Measurements from ENCODE around the gene PRICKLE4. TPM values are rescaled to one million over a fixed set of nuclear protein-coding genes. Genes with fewer than 3 reads are reported as not detected.
A peak's percentile ranks its signal among the peaks of the same experiment; 100 is the strongest.

PRICKLE4 gene
- total RNA-seq, 1 donor from 2014 or later, result 3.3 TPM

GRCh38 chr6:41768545-41769308, 11.9 kb upstream of the PRICKLE4 start:
- DNase-seq (ENCODE audit: missing footprints), result no peak
- no peak for ATAC-seq
- intact Hi-C loops (cut with DNase I), result no loop called here

GRCh38 chr6:41769376-41769775, 11.2 kb upstream of the PRICKLE4 start:
- no peak for DNase-seq (ENCODE audit: missing footprints)
- ATAC-seq, result no peak
- intact Hi-C loops (cut with DNase I), result no loop called here

- ATAC-seq, result no peak
- intact Hi-C loops (cut with DNase I), result no loop called here
- no peak for DNase-seq (ENCODE audit: missing footprints)
These were observed 10.1 kb upstream of the PRICKLE4 start for GRCh38 chr6:41770381-41771057.

- ATAC-seq, result no peak
- DNase-seq (ENCODE audit: missing footprints), result no peak
- intact Hi-C loops (cut with DNase I), result no loop called here
These were observed 9.3 kb upstream of the PRICKLE4 start for GRCh38 chr6:41771058-41771983.

- no peak for ATAC-seq
- no peak for DNase-seq (ENCODE audit: missing footprints)
- intact Hi-C loops (cut with DNase I), result loop anchor here (5.0 kb wide), 3 partner anchors 78 to 408 kb away; no protein-coding TSS in a partner anchor
These were observed 5.7 kb upstream of the PRICKLE4 start for GRCh38 chr6:41774841-41775240.

GRCh38 chr6:41775293-41775882, 5.2 kb upstream of the PRICKLE4 start:
- intact Hi-C loops (cut with DNase I), result loop anchor here (5.0 kb wide), 3 partner anchors 78 to 408 kb away; no protein-coding TSS in a partner anchor
- no peak for DNase-seq (ENCODE audit: missing footprints)
- no peak for ATAC-seq

- DNase-seq (ENCODE audit: missing footprints), result no peak
- intact Hi-C loops (cut with DNase I), result loop anchor here (2.0 to 5.0 kb wide), 4 partner anchors 43 to 410 kb away; partner anchors contain the start of gene TFEB
- no peak for ATAC-seq
These were observed 2.9 kb upstream of the PRICKLE4 start for GRCh38 chr6:41777551-41778285.

- ATAC-seq, result no peak
- DNase-seq (ENCODE audit: missing footprints), result no peak
- intact Hi-C loops (cut with DNase I), result loop anchor here (2.0 to 5.0 kb wide), 4 partner anchors 44 to 412 kb away; partner anchors contain the start of gene TFEB
These were observed 1.7 kb upstream of the PRICKLE4 start for GRCh38 chr6:41778895-41779294.

GRCh38 chr6:41779336-41779735, 1.2 kb upstream of the PRICKLE4 start:
- ATAC-seq (no peak), DNase-seq (ENCODE audit: missing footprints) (no peak)
- intact Hi-C loops (cut with DNase I), result loop anchor here (2.0 to 5.0 kb wide), 4 partner anchors 45 to 412 kb away; partner anchors contain the start of gene TFEB

GRCh38 chr6:41779788-41780550, 613 bp upstream of the PRICKLE4 start, which contains the start of gene FRS3:
FRS3 (minus strand) TSS chr6:41779900; CDS start chr6:41776987, 2,913 bp downstream.
- DNase-seq (ENCODE audit: missing footprints), result peak; percentile 99
- peak; percentile 97 for ATAC-seq
- intact Hi-C loops (cut with DNase I), result loop anchor here (1.0 to 10.0 kb wide), 8 partner anchors 45 to 1105 kb away; partner anchors contain the start of gene TFEB

GRCh38 chr6:41781366-41781730, 766 bp downstream of the PRICKLE4 start:
- ATAC-seq (no peak), DNase-seq (ENCODE audit: missing footprints) (no peak)
- intact Hi-C loops (cut with DNase I), result loop anchor here (10.0 kb wide), 1 partner anchor 1103 kb away; no protein-coding TSS in a partner anchor

GRCh38 chr6:41783106-41783780, 2.7 kb downstream of the PRICKLE4 start:
- no peak for DNase-seq (ENCODE audit: missing footprints)
- intact Hi-C loops (cut with DNase I), result loop anchor here (10.0 kb wide), 1 partner anchor 1102 kb away; no protein-coding TSS in a partner anchor
- ATAC-seq, result no peak

GRCh38 chr6:41784581-41785171, 4.1 kb downstream of the PRICKLE4 start:
- no peak for DNase-seq (ENCODE audit: missing footprints)
- no peak for ATAC-seq
- intact Hi-C loops (cut with DNase I), result loop anchor here (5.0 to 10.0 kb wide), 3 partner anchors 113 to 1100 kb away; partner anchors contain the start of genes MRPS10 and USP49

GRCh38 chr6:41785254-41785653, 4.7 kb downstream of the PRICKLE4 start:
- intact Hi-C loops (cut with DNase I), result loop anchor here (5.0 to 10.0 kb wide), 3 partner anchors 112 to 1100 kb away; partner anchors contain the start of genes MRPS10 and USP49
- no peak for DNase-seq (ENCODE audit: missing footprints)
- no peak for ATAC-seq

GRCh38 chr6:41785689-41786450, 5.3 kb downstream of the PRICKLE4 start:
- ATAC-seq (peak; percentile 0), DNase-seq (ENCODE audit: missing footprints) (no peak)
- intact Hi-C loops (cut with DNase I), result loop anchor here (2.0 to 10.0 kb wide), 5 partner anchors 51 to 1099 kb away; partner anchors contain the start of genes MRPS10, TFEB and USP49
